PFSK-1 (cell line): ENCODE measurements around the gene ZBP1.

Experiments used
- FOXP2 ChIP-seq: optimal IDR thresholded peaks from 2 replicates; pipeline ENCODE3; 2011; ENCODE audit warnings: borderline replicate concordance, control low read depth, inconsistent platforms; ENCODE audit not compliant: insufficient read depth; ENCODE audit errors: extremely low read length, extremely low read depth
- POLR2AphosphoS5 ChIP-seq: IDR thresholded peaks from 2 replicates; pipeline ENCODE4 v1.6.1; 2012; ENCODE audit warnings: low read depth, mild to moderate bottlenecking, control low read depth, low read length, moderate library complexity
- REST ChIP-seq, 2 experiments: IDR thresholded peaks; 2 replicates each; pipeline versions ENCODE4 v1.6.1 to v1.8.0; 2011 to 2012; ENCODE audit warnings: low read depth in 2 of 2, low read length in 2 of 2, control low read depth in 1 of 2, inconsistent platforms in 1 of 2, mild to moderate bottlenecking in 1 of 2, moderate library complexity in 1 of 2; ENCODE audit not compliant: insufficient read depth in 1 of 2
- SIN3A ChIP-seq: IDR thresholded peaks from 2 replicates; pipeline ENCODE4 v1.6.1; 2012; ENCODE audit warnings: mild to moderate bottlenecking, low read length, moderate library complexity, borderline replicate concordance; ENCODE audit not compliant: insufficient read depth
- TAF1 ChIP-seq: IDR thresholded peaks from 2 replicates; pipeline ENCODE4 v1.6.1; 2012; ENCODE audit warnings: low read length, control low read depth, borderline replicate concordance; ENCODE audit not compliant: insufficient read depth

The ZBP1 gene

GRCh38 chr20:57661746-57662455 lies 41.7 kb upstream of the ZBP1 start:
- TF ChIP-seq SIN3A (no peak), TAF1 (no peak), REST (IDR thresholded peaks at IDR 0.05; ENCODE audit: insufficient read depth in 1 of 2, low read depth in 2 of 2, low read length in 2 of 2) (no peak), FOXP2 (no peak), POLR2AphosphoS5 (no peak)

DNA sequence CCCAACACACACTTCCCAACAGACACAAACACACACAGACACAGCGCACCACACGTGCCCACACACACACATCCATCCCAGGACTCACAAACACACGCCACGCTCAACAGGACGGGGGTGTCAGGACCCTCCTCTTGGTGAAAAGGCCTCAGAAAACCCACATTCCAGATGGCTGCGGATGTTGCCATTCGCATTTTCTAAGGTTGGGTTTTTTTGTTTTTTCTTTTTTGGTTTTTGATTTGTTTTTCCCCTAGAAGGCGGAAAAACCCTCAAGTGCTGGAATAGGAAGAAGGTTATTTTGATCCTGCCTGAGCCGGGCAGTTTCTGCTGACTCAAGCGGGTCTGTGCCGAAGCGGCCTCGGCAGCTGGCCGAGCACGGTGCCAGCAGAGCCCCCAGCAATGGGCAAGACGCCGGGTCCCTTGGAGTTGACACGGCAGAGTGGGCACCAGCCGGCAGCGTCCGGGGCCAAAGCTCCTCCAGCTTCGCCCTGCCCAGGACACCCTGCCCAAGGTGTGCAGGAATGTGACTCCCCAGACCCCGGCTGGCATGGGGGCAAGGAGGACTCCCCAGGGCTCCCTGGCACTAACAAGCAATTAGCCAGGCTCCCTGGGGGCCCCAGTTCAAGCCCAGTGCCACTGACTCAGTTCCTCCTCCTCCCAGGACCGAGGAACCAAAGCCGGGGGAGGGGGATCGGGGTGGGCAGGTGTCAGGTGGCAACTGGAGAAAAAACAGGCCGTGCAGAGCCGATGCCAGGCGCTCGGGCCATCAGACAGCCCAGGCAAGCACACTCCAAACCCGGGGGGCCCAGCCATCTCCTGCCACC lies 40.9 kb upstream of the ZBP1 start:
- TF ChIP-seq FOXP2 (no peak), SIN3A (no peak), POLR2AphosphoS5 (no peak)

DNA sequence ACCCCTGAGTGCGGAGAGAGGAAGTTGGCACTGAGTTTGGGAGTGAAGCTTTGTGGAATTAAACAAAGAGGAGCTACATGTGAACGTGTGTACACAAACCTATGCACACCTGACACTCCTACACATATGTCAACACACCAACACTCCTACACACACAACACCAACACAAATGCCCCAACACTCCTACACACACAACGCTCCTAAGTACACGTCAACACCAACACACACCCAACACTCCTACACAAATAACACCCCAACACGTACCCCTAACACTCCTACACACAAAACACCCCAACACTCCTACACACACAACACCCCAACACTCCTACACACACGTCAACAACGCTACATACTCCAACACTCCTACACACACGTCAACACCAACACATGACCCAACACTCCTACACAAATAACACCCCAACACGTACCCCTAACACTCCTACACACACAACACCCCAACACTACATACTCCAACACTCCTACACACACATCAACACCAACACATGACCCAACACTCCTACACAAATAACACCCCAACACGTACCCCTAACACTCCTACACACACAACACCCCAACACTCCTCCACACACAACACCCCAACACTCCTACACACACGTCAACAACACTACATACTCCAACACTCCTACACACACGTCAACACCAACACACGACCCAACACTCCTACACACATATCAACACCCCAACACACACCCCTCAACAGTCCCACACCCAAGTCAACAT lies 40.1 kb upstream of the ZBP1 start:
- TF ChIP-seq TAF1, result no peak
- TF ChIP-seq POLR2AphosphoS5, result no peak
- no peak for TF ChIP-seq SIN3A
- TF ChIP-seq FOXP2, result no peak
- no peak for TF ChIP-seq REST (IDR thresholded peaks at IDR 0.05; ENCODE audit: insufficient read depth in 1 of 2, low read depth in 2 of 2, low read length in 2 of 2)

- TF ChIP-seq REST (IDR thresholded peaks at IDR 0.05; ENCODE audit: insufficient read depth in 1 of 2, low read depth in 2 of 2, low read length in 2 of 2) (no peak), POLR2AphosphoS5 (no peak), TAF1 (no peak), SIN3A (no peak), FOXP2 (no peak)
Measured at GRCh38 chr20:57659517-57660180, 39.4 kb upstream of the ZBP1 start.

- TF ChIP-seq FOXP2 (no peak), REST (IDR thresholded peaks at IDR 0.05; ENCODE audit: insufficient read depth in 1 of 2, low read depth in 2 of 2, low read length in 2 of 2) (no peak), SIN3A (no peak), TAF1 (no peak), POLR2AphosphoS5 (no peak)
Measured at GRCh38 chr20:57658833-57659516, 38.7 kb upstream of the ZBP1 start.
